HG03469 (cell line): Measurements from ENCODE around the gene AADACL3.

Experiments
- ATAC-seq: cut with Tn5 transposase; IDR thresholded peaks from one replicate; pipeline ENCODE4 v1.9.1; 2021; ENCODE audit warnings: mild to moderate bottlenecking, moderate library complexity, moderate number of reproducible peaks; ENCODE audit not compliant: unreplicated experiment

The AADACL3 gene

DNA sequence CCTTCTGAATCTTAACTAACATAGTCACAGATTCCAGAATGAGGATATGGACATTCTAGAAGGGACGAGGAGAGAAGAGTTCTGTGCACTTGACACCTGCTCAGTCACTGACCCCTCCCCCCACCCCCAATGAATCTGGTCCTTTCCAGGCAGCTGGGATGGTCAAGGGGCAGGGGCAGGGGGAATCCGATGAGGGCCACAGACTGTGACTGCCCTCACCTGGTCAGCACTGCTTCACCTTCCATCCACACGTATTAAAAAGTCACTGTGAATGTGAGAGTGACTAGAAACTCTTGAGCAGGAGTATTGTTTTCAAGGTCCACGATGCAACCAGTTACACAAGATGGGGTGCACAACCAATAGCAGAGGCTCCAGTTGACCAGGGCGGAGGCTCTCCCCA lies 48.1 kb downstream of the AADACL3 start:
- no peak for ATAC-seq

DNA sequence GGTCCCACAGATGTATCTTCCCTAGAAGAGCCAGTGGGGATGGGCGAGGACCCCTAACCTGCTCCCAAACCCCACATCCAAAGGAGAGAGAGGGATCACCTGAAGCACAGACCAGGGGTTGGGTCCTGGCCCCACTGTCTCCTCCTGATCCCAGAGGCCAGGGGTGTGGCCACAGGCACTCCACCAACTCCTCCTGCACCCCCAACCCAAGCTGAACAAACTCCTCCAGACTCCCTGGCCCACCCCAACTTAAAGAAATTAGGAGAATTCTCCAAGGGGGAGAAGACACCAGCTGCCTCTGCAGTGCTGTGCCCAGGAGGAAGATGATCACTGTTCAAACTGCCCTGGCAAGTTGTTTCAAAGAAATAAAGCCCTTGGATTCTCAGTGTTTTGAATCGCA lies 53.1 kb downstream of the AADACL3 start:
- no peak for ATAC-seq

DNA sequence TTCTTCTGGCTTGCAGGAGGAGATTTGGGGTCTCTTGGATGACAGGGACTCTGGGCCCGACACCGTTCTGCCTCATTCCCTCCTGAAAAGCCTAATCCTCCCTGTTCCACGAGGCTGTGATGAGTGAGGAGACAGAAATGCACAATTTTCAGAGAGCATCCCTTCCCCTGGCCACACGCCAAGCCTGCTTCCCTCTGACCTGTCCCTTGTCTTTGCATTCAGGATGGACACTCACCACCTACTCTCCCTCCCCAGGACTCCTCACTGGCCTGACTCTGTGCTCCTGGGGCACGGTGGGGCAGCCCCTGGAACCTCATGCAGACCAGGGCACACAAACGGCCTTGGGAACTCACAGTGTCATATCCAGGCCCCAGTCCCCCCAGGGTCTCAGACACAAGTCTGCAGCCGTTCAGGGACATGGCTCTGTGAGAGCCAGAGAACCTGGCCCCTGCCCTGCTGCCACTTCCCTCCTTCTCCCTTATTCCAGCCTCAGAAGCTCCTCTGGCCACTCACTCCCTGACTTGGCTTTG lies 54.1 kb downstream of the AADACL3 start:
- no peak for ATAC-seq

DNA sequence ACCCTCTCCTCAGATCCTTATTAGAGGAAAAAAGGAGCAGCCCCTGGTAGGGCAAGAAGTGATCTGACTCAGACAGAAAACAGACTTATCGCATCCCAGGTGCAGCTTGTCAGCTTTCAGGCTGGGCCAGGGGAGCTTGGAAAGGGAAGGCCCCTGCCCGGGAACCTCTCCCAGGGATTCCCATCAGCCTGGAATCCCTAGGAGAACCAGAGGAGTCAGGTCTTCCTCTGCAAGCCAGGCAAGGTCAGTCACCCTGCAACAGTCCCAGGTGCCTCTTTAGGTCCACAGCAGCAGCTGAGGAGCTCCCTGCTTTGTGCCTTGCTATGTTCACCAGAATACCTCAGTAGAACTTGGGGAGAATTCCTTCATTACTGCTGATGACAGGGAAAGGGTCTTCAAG lies 54.7 kb downstream of the AADACL3 start:
- no peak for ATAC-seq

DNA sequence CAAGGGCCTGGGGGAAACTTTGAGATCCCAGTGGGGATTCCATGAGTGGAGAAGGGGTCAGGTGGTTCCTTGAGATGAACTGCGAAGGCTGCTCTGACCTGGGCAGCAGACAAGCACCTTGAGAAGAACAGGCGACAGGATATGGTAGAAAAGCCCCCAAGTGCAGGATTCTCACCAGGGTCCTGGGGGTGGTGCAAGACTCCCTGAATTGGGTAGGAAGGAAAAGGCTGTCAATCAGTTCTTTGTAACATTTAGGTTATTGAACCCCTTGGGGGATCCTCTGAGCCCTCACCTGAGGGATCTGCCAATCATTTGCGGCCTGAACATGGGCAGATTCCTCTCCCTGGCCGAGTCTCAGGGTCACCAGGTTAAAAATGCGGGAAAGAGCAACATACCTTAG lies 55.3 kb downstream of the AADACL3 start:
- no peak for ATAC-seq

DNA sequence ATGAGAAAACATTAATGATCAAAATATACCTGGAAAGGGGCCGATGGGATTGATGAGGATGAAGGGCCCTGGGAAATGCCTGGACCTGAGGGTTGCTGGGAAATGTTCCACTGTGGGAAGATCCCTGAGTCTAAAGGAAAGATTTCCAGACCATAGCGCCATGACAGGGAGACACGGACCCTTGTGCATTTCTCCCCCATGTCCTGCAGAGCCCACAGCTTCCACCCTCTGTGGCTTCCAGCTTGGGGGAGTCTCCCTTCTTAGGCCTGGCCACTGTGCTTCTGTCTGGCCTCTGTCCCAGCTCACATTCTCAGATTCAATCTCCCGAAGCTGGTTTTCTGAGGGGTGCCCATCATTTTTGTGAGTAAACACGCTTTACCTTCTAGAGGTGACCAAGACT lies 56.6 kb downstream of the AADACL3 start:
- no peak for ATAC-seq

DNA sequence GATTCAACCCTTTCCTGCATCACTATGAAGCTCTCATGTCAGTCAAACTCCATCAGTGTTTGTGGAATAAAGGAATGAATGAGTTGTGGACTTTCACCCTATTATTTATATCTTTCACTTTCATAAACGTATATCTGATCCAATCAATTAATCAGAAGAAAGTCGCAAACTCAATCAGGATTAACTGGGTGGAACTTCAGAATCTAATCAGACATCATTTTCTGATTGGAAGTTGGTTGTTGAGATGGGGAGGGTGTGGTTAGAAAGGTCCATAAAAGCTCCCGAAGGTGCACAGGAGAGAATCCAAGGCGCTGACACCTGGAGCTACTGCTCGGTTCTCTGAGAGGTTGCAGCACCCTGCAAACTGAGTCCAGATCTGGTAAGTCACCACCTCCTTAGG lies 57.5 kb downstream of the AADACL3 start, which contains the start of gene PRAMEF12:
PRAMEF12 (plus strand) TSS at position 301 of the 400 bp plus-strand sequence. CDS start 1,130 bp downstream, outside the sequence.
- no peak for ATAC-seq

DNA sequence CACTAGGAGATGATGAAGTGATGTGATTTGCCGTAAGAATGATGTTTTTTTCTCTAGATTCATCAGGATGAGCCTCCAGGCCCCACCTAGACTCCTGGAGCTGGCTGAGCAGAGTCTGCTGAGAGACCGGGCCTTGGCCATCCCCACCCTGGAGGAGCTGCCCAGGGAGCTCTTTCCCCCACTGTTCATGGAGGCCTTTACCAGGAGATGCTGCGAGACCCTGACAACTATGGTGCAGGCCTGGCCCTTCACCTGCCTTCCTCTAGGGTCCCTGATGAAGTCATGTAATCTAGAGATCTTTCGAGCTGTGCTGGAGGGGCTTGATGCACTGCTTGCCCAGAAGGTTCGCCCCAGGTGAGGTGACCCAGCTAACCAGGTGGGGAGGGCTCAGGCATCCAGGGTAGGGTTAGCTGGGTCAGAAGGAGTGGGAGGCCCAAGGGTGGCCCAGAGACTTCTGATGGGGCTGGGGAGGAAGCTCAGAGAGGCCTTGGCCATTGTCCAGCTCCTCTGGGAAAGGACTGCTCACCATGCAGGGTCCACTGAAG lies 59.0 kb downstream of the AADACL3 start:
- ATAC-seq: no peak

DNA sequence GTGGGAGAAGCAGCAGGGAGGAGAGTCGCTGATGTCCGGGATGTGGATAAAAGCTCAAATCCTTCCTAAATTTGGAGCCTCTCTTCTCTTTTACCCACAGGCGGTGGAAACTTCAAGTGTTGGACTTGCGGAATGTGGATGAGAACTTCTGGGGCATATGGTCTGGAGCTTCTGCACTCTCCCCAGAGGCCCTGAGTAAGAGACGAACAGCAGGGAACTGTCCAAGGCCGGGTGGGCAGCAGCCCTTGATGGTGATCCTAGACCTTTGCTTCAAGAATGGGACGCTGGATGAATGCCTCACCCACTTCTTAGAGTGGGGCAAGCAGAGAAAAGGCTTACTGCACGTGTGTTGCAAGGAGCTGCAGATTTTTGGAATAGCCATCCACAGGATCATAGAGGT lies 59.5 kb downstream of the AADACL3 start:
- no peak for ATAC-seq

DNA sequence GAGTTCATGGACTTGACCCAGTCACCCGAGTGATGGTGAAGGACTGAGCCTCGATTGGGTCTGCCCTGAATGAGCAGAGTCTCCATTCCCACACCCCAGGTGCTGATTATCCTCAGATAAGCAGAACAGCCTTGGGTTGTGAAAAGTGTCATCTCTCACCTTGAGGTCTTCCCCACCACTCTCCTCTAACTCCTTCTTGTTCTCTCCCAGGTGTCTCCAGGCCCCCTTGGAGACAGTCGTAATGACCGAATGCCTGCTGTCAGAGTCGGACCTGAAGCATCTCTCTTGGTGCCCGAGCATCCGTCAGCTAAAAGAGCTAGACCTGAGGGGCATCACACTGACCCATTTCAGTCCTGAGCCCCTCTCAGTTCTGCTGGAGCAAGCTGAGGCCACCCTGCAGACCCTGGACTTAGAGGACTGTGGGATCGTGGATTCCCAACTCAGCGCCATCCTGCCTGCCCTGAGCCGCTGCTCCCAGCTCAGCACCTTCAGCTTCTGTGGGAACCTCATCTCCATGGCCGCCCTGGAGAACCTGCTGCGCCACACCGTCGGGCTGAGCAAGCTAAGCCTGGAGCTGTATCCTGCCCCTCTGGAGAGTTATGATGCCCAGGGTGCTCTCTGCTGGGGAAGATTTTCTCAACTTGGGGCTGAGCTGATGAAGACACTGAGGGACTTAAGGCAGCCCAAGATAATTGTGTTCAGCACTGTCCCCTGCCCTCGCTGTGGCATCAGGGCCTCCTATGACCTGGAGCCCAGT lies 61.1 kb downstream of the AADACL3 start:
- ATAC-seq: no peak
